Cardiac muscle cell (in vitro differentiated cells and primary cell): ENCODE results near the gene GTF2IRD1. TPM values are rescaled to one million over a fixed set of nuclear protein-coding genes. Genes with fewer than 3 reads are reported as not detected.
A peak's percentile ranks its signal among the peaks of the same experiment; 100 is the strongest.

Experiments used
- DNase-seq, 2 donors: peaks; one replicate each; pipeline versions ENCODE4 v3.0.0 to v3.0.0-alpha.2; 2010 to 2017; ENCODE audit warnings: low read depth in 1 of 2, low spot score in 1 of 2
- H3K27ac ChIP-seq: fragments of 200-600 bp; sonication (generic); 2 replicates; pipeline ENCODE4 v1.5.1; 2016
- H3K27me3 ChIP-seq: fragments of 200-600 bp; sonication (generic); 2 replicates; pipeline ENCODE4 v1.6.0; 2016; ENCODE audit warnings: control low read depth
- H3K36me3 ChIP-seq: fragments of 200-600 bp; sonication (generic); 2 replicates; pipeline ENCODE4 v1.5.1; 2016; ENCODE audit warnings: control low read depth
- H3K4me1 ChIP-seq: fragments of 200-600 bp; sonication (generic); 2 replicates; pipeline ENCODE4 v1.8.1; 2017; ENCODE audit warnings: low read depth, mild to moderate bottlenecking, mixed run types
- H3K4me3 ChIP-seq: fragments of 200-600 bp; sonication (generic); 2 replicates; pipeline ENCODE4 v1.5.1; 2016; ENCODE audit warnings: mild to moderate bottlenecking
- H3K9me3 ChIP-seq: fragments of 200-600 bp; sonication (generic); 2 replicates; pipeline ENCODE4 v1.5.1; 2017; ENCODE audit warnings: low read depth, mild to moderate bottlenecking, control low read depth
- CTCF ChIP-seq: IDR thresholded peaks from 2 replicates; pipeline ENCODE4 v1.5.1; 2012; ENCODE audit warnings: low read depth, mild to moderate bottlenecking, low read length
- polyA plus RNA-seq: library from polyadenylated mRNA; unstranded; fragments of >200 nt; fragmentation: Nextera tagmentation; extraction: Ambion mirVana; gene quantifications from 2 replicates; pipeline ENCODE4 v1.2.1, GENCODE V29; 2016
- total RNA-seq: library from RNA; depleted of rRNA; stranded (reverse); fragments of >200 nt; gene quantifications from 2 replicates; pipeline ENCODE4 v1.2.3, GENCODE V29; 2016

Gene GTF2IRD1
- total and polyA plus RNA-seq, 2 experiments from 2014 or later = 29.6 to 51.4 TPM

GRCh38 chr7:74454021-74454924 is 567 bp downstream of the GTF2IRD1 start:
- peak overlapping the region; percentile 87 for H3K27ac ChIP-seq
- TF ChIP-seq CTCF = no peak
- no peaks in the 10 kb centered on the region for H3K27me3 ChIP-seq
- H3K36me3 ChIP-seq = no peaks in the 10 kb centered on the region
- DNase-seq = peak in 1 of 2 donors; percentile 51
- peaks cover 13% of the 10 kb centered on the region for H3K4me1 ChIP-seq
- no peaks in the 10 kb centered on the region for H3K9me3 ChIP-seq
- peak overlapping the region; percentile 76 for H3K4me3 ChIP-seq

- DNase-seq = peak in 1 of 2 donors; percentile 59
- Histone ChIP-seq H3K36me3 (no peaks in the 10 kb centered on the region), H3K9me3 (no peaks in the 10 kb centered on the region), H3K4me1 (peaks cover 18% of the 10 kb centered on the region), H3K27ac (peak overlapping the region; percentile 87), H3K27me3 (no peaks in the 10 kb centered on the region), H3K4me3 (peak overlapping the region; percentile 76)
- TF ChIP-seq CTCF = no peak
Measured at GRCh38 chr7:74454925-74455288, 1.2 kb downstream of the GTF2IRD1 start.

- no peaks in the 10 kb centered on the region for H3K36me3 ChIP-seq
- no peaks in the 10 kb centered on the region for H3K9me3 ChIP-seq
- peak overlapping the region; percentile 76 for H3K4me3 ChIP-seq
- H3K27me3 ChIP-seq = no peaks in the 10 kb centered on the region
- peaks cover 18% of the 10 kb centered on the region for H3K4me1 ChIP-seq
- no peak for DNase-seq
- TF ChIP-seq CTCF = no peak
- H3K27ac ChIP-seq = peak overlapping the region; percentile 87
Measured at GRCh38 chr7:74455291-74455804, 1.6 kb downstream of the GTF2IRD1 start.

GRCh38 chr7:74455928-74456327 is 2.2 kb downstream of the GTF2IRD1 start:
- Histone ChIP-seq H3K9me3 (no peaks in the 10 kb centered on the region), H3K27ac (peak overlapping the region; percentile 87), H3K4me3 (no peak overlapping the region), H3K4me1 (peaks cover 18% of the 10 kb centered on the region), H3K27me3 (no peaks in the 10 kb centered on the region), H3K36me3 (no peaks in the 10 kb centered on the region)
- DNase-seq = peak; percentile 42 to 58
- no peak for TF ChIP-seq CTCF

GRCh38 chr7:74457007-74457406 is 3.3 kb downstream of the GTF2IRD1 start:
- Histone ChIP-seq H3K4me1 (peaks cover 18% of the 10 kb centered on the region), H3K27me3 (no peaks in the 10 kb centered on the region), H3K27ac (no peak overlapping the region), H3K9me3 (no peaks in the 10 kb centered on the region), H3K36me3 (no peaks in the 10 kb centered on the region), H3K4me3 (no peak overlapping the region)
- TF ChIP-seq CTCF = no peak
- DNase-seq = no peak
